SKM-1 (cell line): ENCODE results near the gene CYB5RL.
"Not testable (repeated sequence)": the region's sequence is repeated elsewhere in the genome, so short reads cannot be mapped to it uniquely, and the experiment has no call there.

ENCODE experiments used
- DNase-seq: peaks from one replicate; lab custom pipeline; 2025; ENCODE audit not compliant: unreplicated experiment; lab: John Stamatoyannopoulos, UW

Gene CYB5RL

DNA sequence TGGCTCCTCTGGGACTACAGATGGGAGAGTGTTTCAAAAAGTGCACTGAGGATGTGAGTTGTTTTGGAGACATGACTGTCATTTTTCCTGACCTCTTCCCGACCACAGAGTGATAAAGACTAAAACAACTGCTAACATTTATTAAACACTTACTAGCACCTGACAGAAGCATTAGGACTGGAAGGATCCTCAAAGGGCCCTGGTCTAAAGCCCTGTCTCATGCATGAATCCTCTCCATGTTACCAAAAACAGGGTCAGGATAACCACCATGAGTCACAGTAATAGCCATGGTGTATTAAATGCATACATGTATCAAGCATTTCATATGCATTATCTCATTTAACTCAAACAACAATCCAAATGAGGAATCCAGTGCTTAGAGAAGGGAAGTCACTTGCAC lies 11.5 kb downstream of the CYB5RL start:
- no peak for DNase-seq

DNA sequence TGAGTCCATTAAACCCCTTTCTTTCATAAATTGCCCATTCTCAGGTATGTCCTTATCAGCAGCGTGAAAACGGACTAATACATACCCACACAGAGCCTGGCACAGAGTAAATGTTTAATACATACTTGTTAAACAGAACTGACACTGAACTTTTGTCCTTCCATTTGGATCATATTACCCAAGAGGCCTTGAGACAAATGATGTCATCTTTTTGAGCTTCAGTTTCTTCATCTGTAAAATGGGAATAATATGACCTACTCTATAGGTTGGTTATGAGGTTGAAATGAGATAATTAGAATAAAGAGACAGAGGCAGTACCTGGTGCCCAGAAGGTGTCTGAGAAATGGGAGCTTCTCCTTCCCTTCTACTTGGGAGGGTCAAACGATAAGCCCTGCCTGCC lies 13.8 kb downstream of the CYB5RL start:
- no peak for DNase-seq

DNA sequence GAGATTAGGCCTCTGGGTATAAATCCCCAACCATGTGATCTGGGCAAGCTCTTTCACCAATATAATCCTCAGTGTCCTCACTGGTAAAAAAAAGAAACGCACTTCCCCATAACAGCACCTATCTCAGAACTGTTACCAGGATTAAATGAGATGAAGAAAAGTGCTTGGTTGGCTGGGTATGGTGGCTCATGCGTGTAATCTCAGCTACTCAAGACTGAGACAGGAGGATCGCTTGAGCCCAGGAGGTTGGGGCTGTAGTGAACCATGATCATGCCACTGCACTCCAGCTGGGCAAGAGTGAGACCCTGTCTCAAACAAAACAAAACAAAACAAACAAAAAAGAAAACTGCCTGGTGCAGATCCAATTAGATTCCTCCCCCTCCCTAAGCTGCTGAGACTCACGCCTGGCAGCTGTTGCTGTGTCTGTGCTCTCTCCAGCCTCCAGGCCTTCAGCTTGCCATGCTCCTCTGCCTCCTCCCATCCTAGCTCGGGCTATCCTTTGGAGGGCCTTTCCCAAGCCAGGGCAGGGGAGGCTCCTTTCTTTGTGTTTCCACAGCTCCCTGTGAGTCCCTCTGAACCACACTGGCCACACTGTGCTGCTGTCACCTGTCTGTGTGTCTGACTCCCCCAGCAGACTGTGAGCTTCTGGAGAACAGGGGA lies 19.0 kb downstream of the CYB5RL start:
- no peak for DNase-seq

DNA sequence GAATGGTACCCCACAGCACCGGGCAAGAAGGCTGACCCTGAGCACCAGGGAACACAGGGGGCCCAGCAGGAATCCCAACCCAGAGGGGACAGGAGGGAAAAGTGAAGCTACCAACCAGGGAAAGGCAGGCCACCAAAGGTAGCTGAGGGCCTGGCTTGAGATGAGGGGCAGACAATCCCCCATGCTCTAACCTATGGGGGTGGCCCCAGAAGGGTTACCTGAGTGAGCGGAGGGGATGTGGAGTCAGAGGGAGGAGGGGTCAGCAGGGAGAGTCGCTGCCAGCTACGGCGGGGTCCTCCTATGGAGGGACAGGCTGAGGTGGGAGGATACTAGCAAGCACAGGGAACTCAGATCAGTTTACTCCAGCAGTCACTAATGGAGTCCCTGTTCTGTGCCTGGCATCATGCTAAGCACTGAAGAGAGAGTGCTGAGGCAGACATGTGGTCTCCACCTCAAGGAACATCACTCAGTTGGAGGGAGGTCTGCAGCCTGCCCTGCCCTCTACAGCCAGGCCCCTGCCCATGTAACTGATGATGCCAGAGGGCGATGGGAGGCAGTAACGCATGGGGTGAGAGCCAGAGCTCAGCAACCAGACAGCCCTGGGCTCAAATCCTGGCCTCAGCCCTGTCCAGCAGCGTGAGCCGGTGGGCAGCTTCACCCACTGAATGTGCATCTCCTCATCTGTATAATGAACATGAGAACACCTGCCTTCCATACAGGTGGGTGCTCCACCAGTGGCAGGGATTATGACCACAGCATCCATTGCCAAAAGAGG lies 21.3 kb downstream of the CYB5RL start:
- no peak for DNase-seq

DNA sequence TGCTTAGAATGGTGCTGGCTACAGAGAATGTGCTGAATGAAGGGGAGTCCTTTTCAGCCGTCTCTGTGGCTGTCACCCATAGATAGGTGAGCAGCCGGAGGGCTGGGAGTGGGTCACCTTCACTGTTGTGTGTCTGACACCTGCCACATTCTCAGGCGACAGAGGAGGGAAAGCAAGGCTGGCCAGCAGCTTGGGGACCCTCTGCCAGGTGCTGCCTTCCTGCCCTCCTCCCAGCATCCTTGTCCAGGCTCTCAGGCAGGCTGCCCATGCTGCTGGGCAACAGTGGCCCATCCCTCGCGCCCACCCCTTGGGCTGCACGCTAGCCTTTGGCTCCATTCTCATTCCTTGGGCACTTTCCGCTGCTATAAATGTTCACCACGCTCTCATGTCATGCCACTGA lies 22.1 kb downstream of the CYB5RL start:
- no peak for DNase-seq

DNA sequence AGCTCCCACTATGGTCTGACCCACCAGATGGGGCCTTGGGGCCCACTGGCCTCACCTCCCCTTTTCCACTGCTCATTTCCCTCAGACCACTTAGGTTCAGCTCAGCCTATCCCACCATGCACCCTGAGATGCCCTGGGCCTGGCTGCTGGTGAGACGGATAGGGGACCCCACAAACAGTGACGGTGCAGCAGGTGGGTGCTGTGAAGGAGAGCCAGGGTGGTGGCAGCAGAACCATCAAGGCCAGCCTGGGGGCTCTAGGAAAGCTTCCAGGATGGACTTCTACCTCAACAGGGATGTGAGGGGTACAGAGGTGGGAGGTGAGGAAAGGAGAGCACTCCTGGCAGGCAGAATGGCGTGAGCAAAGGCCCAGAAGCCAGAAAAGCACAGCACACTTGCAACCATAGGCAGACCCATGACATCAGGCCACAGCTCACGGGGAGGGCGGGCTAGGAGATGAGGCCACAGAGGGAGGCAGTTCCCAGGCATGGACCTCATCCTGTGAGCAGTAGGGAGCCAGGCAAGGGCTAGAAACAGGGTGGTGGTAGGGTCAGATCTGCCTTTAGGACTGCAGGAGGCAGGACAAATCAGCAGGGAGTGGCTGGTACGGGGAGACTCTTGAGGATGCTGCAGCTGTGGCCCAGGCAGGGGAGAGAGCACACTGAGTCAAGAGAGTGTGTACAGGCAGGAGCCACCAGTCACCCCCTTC lies 23.1 kb downstream of the CYB5RL start:
- no peak for DNase-seq

DNA sequence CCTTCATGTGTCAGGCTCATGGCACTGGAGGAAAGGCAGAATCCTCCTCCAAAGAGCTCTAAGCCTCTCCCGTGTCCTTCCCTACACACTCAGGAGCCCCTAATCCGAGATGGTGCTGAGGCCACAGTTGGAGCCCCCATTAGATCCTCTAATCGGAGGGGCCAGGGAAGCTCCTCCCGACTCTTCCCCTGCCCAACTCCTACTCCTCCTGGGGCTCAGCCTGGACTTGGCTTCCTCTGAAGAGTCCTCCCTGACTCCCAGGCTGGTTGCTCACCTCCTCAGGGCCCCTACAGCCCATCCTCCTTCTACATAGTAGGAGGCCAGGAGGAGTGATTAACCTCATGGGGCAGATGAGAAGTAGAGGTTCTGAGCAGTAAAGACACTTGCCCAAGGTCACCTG lies 25.7 kb downstream of the CYB5RL start:
- DNase-seq = no peak

GRCh38 chr1:54173681-54174080 lies 26.1 kb downstream of the CYB5RL start:
- no peak for DNase-seq

DNA sequence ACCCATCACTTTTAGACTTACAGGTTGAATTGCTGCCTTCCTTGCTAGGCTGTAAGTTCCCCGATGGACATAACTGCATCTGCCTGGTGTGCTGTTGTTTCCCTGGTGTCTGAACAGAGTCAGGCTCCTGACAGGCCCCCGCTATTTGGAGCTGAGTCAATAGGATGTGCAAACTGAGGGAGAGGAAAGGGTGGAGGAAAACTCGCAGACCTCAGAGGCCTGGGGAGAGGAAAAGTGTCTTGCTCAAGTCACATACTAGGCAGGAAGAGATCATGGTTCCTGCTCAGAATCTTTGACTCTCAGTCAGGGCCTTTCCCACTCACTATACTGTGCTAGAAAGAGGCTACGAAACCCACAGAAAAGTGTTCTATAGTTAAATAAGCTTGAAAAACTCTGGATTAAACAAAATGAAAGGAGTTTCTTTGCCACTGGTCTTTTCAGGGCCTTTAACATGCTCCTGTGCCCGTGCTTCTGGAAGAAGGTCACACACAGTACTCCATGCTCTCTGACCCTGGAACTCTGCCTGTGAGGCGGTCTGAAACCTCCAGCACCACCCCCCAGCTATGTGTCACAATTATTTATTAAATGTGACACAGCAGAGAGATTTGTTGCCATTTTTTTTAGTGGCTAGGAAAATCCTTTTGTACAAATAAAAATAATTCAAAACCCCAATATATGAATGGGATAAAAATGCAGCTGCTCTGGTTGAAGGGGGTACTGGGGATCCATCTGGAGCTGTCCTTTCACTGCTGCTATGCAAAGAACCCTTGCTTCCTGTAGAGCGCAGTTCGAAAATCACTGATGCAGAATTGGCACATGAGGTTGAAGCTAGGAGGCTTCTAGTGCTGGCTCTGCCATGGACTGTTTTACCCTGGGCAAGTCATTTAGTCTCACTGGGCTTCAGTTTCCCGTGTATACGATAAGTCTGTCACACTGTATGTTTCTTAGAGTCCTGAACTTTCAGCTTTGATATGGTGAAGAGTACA lies 26.9 kb downstream of the CYB5RL start:
- DNase-seq = no peak

DNA sequence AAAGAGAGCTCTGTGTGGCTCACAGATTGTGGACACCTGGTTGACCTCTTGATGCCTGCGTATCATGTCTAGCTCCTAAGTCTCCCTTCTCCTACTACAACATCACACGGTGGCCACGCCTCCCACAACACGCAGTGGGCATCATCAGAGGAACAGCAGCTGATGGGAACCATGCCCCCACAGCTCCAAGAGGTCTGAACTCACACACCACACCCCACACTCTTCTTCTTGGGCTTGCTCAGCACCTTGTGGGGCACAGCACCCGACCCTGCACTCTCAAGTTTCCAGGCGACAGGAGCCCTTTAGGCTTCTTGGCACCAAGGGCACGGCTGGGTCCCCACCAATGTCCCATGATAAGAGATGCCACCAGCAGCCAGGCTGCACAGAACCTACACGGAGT lies 28.2 kb downstream of the CYB5RL start:
- DNase-seq = no peak

- no peak for DNase-seq
Observed at GRCh38 chr1:54171016-54171415, 28.8 kb downstream of the CYB5RL start.

- DNase-seq = no peak
Observed at GRCh38 chr1:54169068-54169467, 30.8 kb downstream of the CYB5RL start.

DNA sequence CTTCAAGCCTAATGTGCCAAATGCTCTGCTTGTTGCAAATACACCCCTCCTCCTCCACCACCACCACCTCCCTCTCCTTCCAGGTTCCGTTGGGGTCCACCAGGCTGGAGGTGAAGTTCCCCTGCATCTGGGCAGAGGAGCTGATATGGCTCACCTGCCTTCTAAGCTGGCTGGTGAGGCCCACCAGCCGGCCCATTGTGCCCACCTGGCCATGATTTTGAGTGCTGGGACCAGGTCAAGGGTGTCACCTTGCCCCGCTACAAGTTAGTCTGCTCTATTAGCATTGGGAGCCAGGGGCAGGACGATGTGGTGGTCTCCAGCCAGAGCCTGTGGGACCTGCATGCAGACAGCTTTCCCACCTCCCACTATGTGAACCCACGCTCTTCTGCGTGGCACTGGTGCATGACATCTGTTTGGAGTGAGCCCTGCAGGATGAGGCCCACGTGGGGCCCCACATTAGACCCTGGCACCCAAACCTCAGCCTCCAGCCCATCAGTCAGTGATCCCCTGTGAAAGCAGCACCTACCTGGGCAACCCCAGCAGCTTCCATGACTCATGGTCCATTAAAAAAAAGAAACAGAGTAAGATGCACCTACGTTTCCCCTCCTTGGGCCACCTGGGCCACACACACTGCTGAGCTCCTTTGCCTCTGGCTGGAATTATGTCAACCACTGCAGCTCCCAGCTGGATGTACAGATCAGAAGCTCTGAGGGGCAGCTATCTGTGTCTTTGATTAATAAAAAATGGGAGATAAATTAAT lies 31.4 kb downstream of the CYB5RL start:
- DNase-seq = no peak

- DNase-seq = no peak
Observed at GRCh38 chr1:54167422-54168139, 32.2 kb downstream of the CYB5RL start.

DNA sequence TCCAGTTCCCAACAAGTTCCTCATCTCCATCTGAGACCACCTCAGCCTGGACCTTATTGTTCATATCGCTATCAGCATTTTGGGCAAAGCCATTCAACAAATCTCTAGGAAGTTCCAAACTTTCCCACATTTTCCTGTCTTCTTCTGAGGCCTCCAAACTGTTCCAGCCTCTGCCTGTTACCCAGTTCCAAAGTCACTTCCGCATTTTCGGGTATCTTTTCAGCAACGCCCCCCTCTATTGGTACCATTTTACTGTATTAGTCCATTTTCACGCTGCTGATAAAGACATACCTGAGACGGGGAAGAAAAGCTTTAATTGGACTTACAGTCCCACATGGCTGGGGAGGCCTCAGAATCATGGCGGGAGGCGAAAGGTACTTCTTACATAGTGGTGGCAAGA lies 33.5 kb downstream of the CYB5RL start:
- DNase-seq = not testable (repeated sequence)

- DNase-seq = no peak
Observed at GRCh38 chr1:54165146-54165545, 34.7 kb downstream of the CYB5RL start.

GRCh38 chr1:54163573-54163972 lies 36.3 kb downstream of the CYB5RL start:
- no peak for DNase-seq

DNA sequence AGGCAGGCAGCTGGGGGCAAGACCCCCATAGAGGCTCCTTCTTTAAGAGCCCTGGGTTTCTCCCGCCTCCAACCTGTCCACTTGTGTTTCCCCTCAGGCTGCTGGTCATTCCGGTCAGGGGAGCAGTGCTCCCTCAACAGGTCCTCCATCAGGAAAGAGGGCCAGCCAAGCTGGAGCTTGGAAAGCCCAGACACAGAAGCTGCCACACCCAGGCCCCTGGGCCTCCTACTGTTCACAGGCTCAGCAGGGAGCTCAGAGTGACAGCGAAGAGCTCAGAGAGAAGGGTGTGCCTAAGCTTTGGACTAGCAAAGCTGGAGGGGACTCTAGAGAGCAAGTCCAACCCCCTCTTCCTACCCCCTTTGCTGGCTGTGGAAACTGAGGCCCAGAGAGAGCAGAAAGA lies 36.8 kb downstream of the CYB5RL start:
- DNase-seq = no peak

- DNase-seq = no peak
Observed at GRCh38 chr1:54161495-54162168, 38.2 kb downstream of the CYB5RL start.
